ENCODE data around the gene LDB3.

The LDB3 gene

GRCh38 chr10:86689146-86689545, 20.8 kb downstream of the LDB3 start:
- Histone ChIP-seq H3K9me2 (replicated peaks; ENCODE audit: control insufficient read depth, low read length) (no peaks in the 10 kb centered on the region), H3K4me1 (ENCODE audit: control insufficient read depth, low read length) (peaks cover 2% of the 10 kb centered on the region; the same call in 1 of the 2 replicates), H3K9me3 (ENCODE audit: control insufficient read depth, insufficient read depth, low read length) (no peaks in the 10 kb centered on the region), H3K79me2 (ENCODE audit: control insufficient read depth, low read length) (no peaks in the 10 kb centered on the region), H4K20me1 (ENCODE audit: control insufficient read depth, insufficient read depth, low read depth, low read length) (no peaks in the 10 kb centered on the region), H3K4me2 (ENCODE audit: low read length) (no peak overlapping the region), H3K27me3 (ENCODE audit: control insufficient read depth, low read length) (peaks cover 2% of the 10 kb centered on the region), H3K4me3 (ENCODE audit: low read length) (no peak overlapping the region), H3F3A (ENCODE audit: control insufficient read depth, insufficient read depth) (no peaks in the 10 kb centered on the region), H3K36me3 (ENCODE audit: control insufficient read depth, low read length) (no peaks in the 10 kb centered on the region), H3K27ac (ENCODE audit: low read depth, low read length) (no peak overlapping the region)
- TF ChIP-seq CTCF (IDR thresholded peaks at IDR 0.05; ENCODE audit: low read depth, low read length, poor library complexity, severe bottlenecking) (no peak), EZH2phosphoT487 (IDR thresholded peaks at IDR 0.05; ENCODE audit: borderline replicate concordance, low read length) (no peak)

- Histone ChIP-seq H3K4me2 (ENCODE audit: low read length) (no peak overlapping the region), H3K9me2 (replicated peaks; ENCODE audit: control insufficient read depth, low read length) (no peaks in the 10 kb centered on the region), H3K9me3 (ENCODE audit: control insufficient read depth, insufficient read depth, low read length) (no peaks in the 10 kb centered on the region), H3K79me2 (ENCODE audit: control insufficient read depth, low read length) (no peaks in the 10 kb centered on the region), H3K4me3 (ENCODE audit: low read length) (no peak overlapping the region), H4K20me1 (ENCODE audit: control insufficient read depth, insufficient read depth, low read depth, low read length) (no peaks in the 10 kb centered on the region), H3K36me3 (ENCODE audit: control insufficient read depth, low read length) (no peaks in the 10 kb centered on the region), H3K27ac (ENCODE audit: low read depth, low read length) (no peak overlapping the region), H3F3A (ENCODE audit: control insufficient read depth, insufficient read depth) (no peaks in the 10 kb centered on the region), H3K27me3 (ENCODE audit: control insufficient read depth, low read length) (peaks cover 4% of the 10 kb centered on the region), H3K4me1 (ENCODE audit: control insufficient read depth, low read length) (peaks cover 2% of the 10 kb centered on the region; the same call in 1 of the 2 replicates)
- TF ChIP-seq CTCF (IDR thresholded peaks at IDR 0.05; ENCODE audit: low read depth, low read length, poor library complexity, severe bottlenecking): no peak
- TF ChIP-seq EZH2phosphoT487 (IDR thresholded peaks at IDR 0.05; ENCODE audit: borderline replicate concordance, low read length): no peak
These were observed 21.9 kb downstream of the LDB3 start for GRCh38 chr10:86690231-86690630.

GRCh38 chr10:86690657-86691084, 22.4 kb downstream of the LDB3 start:
- no peak overlapping the region for H3K4me3 ChIP-seq (ENCODE audit: low read length)
- no peaks in the 10 kb centered on the region for H3K9me2 ChIP-seq (replicated peaks; ENCODE audit: control insufficient read depth, low read length)
- no peaks in the 10 kb centered on the region for H3K9me3 ChIP-seq (ENCODE audit: control insufficient read depth, insufficient read depth, low read length)
- no peak overlapping the region for H3K4me2 ChIP-seq (ENCODE audit: low read length)
- no peaks in the 10 kb centered on the region for H3K79me2 ChIP-seq (ENCODE audit: control insufficient read depth, low read length)
- H3K4me1 ChIP-seq (ENCODE audit: control insufficient read depth, low read length): peaks cover 2% of the 10 kb centered on the region; the same call in 1 of the 2 replicates
- TF ChIP-seq EZH2phosphoT487 (IDR thresholded peaks at IDR 0.05; ENCODE audit: borderline replicate concordance, low read length) (no peak), CTCF (IDR thresholded peaks at IDR 0.05; ENCODE audit: low read depth, low read length, poor library complexity, severe bottlenecking) (no peak)
- peaks cover 4% of the 10 kb centered on the region for H3K27me3 ChIP-seq (ENCODE audit: control insufficient read depth, low read length)
- H3K36me3 ChIP-seq (ENCODE audit: control insufficient read depth, low read length): no peaks in the 10 kb centered on the region
- no peak overlapping the region for H3K27ac ChIP-seq (ENCODE audit: low read depth, low read length)
- H3F3A ChIP-seq (ENCODE audit: control insufficient read depth, insufficient read depth): no peaks in the 10 kb centered on the region
- H4K20me1 ChIP-seq (ENCODE audit: control insufficient read depth, insufficient read depth, low read depth, low read length): no peaks in the 10 kb centered on the region

All from DOHH2 (cell line).